Measurements from ENCODE around the gene PGF.

The PGF gene

GRCh38 chr14:74915826-74916225 is 39.6 kb downstream of the PGF start:
- no peak for DNase-seq

- no peak for DNase-seq
Observed at GRCh38 chr14:74915426-74915825, 40.0 kb downstream of the PGF start.

GRCh38 chr14:74913986-74914573 is 41.3 kb downstream of the PGF start:
- DNase-seq, result peak in 1 of 2 experiments; percentile 22

- no peak for DNase-seq
Observed at GRCh38 chr14:74913393-74913910, 41.9 kb downstream of the PGF start.

- no peak for DNase-seq
Observed at GRCh38 chr14:74912801-74913200, 42.6 kb downstream of the PGF start.

GRCh38 chr14:74912111-74912510 is 43.3 kb downstream of the PGF start:
- no peak for DNase-seq

- no peak for DNase-seq
Observed at GRCh38 chr14:74911704-74912103, 43.7 kb downstream of the PGF start.

GRCh38 chr14:74911221-74911620 is 44.2 kb downstream of the PGF start:
- DNase-seq, result no peak

- DNase-seq, result no peak
Observed at GRCh38 chr14:74910556-74910955, 44.8 kb downstream of the PGF start.

GRCh38 chr14:74909911-74910310 is 45.5 kb downstream of the PGF start:
- no peak for DNase-seq

GRCh38 chr14:74909501-74909900 is 45.9 kb downstream of the PGF start:
- DNase-seq, result no peak

- no peak for DNase-seq
Observed at GRCh38 chr14:74908861-74909341, 46.5 kb downstream of the PGF start.

GRCh38 chr14:74907744-74908143 is 47.7 kb downstream of the PGF start:
- DNase-seq, result no peak

GRCh38 chr14:74906925-74907521 is 48.4 kb downstream of the PGF start:
- DNase-seq, result no peak

- DNase-seq, result peak in 1 of 2 experiments; percentile 39
Observed at GRCh38 chr14:74905595-74906142, 49.7 kb downstream of the PGF start.

GRCh38 chr14:74904635-74905503 is 50.5 kb downstream of the PGF start:
- no peak for DNase-seq

- no peak for DNase-seq
Observed at GRCh38 chr14:74902941-74903705, 52.3 kb downstream of the PGF start.

- no peak for DNase-seq
Observed at GRCh38 chr14:74898694-74899093, 56.7 kb downstream of the PGF start.

- no peak for DNase-seq
Observed at GRCh38 chr14:74898083-74898482, 57.3 kb downstream of the PGF start.

- no peak for DNase-seq
Observed at GRCh38 chr14:74897642-74898041, 57.8 kb downstream of the PGF start.

GRCh38 chr14:74896400-74896799 is 59.0 kb downstream of the PGF start:
- no peak for DNase-seq

GRCh38 chr14:74893614-74894091 is 61.7 kb downstream of the PGF start:
- no peak for DNase-seq

All from NCI-H1930 (cell line).